NCI-H1694 (cell line): ENCODE results near the gene CYP46A1.
A peak's percentile ranks its signal among the peaks of the same experiment; 100 is the strongest.
"Not testable (repeated sequence)": the region's sequence is repeated elsewhere in the genome, so short reads cannot be mapped to it uniquely, and the experiment has no call there.

Experiments
- DNase-seq: peaks from one replicate; lab custom pipeline; 2025; lab: John Stamatoyannopoulos, UW

Gene CYP46A1

DNA sequence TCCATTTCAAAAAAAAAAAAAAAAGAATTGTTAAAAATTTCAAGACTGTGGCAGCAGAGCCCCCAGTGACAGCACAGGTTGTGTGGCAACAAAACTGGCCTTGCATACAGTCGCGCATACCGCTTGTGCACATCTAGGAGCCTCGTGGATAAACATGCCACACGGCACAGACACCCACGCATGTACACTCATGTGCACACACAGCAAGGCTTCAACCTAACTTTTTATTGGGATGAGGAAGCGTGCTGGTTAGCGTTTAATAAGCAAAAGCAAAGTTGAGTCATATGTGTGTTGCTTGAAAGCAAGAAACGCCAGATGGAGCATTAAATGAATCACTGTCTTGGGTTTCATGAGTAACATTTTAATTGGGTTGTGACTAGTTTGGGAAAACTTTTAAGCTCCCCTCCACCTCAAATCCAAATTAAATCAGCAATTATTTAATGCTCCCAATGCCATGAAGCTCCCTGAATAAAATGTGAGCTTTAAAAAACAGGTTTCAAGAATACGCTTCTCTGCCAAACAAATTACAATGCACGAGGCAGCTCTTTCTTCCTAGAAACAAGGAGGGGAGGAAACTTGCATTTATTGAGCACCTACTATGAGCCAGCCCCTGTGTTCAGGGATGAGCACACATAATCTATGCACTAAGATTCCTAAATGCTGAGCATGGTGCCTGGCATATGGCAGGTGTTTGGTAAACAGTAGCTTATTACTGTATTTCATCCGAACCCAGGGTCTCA lies 73.4 kb downstream of the CYP46A1 start:
- peak; percentile 44 for DNase-seq

DNA sequence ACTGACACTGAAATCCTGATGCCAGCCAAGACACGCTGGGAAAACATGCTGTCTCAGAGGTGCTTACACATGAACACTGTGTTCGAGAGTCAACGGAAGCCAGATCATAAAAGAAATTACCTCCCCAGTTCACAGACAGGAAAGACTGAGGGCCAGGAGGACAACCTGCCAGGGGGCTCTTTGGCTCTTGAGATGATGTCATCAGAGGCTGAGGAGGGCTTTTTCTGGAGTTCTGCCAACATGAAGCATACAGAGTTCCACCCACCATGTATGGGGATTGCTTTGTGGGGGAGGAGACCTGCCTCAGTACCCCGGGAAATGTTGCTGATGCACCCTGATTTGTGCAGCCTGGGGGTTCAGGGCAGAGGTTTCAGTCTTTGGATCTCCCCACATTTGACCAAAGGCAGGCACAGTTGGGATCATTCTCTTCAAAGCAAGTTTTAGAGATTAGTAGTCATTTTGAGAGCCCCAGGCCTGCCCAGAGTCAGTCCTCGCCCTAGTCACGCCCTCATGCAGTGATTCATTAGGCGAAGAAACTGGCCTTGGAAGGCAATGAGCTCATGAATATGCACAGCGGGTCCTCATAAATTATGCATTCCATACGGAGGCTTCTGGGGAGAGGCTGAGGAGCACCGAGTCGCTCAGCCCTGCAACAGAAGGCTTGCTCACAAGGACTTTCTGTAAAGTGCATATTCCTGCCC lies 74.2 kb downstream of the CYP46A1 start:
- no peak for DNase-seq

DNA sequence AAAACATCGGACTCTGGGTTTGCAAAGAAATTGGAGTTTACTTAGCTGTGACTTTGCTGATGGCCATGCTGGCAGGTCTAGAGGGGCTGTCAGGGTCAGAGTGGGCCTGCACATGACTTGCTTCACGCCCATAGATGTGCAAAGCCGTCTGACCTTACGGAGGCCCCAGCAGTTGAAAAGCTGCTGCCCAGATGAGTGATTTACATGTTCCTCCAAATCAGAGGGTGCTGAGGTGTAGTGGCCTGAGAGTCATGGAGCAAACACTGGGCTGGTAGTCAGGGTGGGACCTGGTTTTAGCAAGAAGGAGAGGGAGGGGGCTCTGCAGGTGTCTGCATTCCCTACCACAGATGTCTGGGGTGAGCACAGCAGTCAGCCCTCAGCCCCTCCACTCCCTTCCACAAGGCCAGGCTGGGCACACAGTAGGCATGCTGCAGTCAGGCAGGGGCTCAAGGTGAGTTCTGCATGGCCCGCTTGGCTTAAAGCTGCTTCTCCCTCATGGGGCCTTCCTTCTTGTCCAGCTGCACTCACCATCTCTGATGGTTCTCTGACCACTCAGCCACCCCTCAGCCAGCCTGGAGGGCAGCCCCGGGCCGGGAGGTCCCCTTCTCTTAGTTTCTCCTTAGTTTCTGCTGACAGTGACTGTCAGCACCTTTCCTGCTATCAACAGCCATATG lies 74.9 kb downstream of the CYP46A1 start:
- no peak for DNase-seq

DNA sequence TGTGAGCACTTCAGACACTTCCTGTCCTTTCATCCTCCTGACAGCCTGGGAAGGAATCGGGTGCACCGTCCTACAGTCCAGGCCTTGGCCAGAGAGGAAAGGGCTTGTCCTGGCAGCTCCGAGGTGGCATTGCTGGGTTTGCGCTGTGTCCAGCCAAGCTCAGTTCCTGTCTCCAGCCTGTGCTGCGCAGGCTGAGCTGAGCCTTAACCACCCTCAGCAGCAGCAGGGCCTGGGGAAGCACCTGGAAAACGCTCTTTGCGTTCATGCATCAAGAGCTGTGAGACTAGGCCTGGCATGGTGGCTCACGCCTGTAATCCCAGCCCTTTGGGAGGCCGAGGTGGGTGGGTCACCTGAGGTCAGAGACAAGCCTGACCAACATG lies 75.4 kb downstream of the CYP46A1 start:
- no peak for DNase-seq

DNA sequence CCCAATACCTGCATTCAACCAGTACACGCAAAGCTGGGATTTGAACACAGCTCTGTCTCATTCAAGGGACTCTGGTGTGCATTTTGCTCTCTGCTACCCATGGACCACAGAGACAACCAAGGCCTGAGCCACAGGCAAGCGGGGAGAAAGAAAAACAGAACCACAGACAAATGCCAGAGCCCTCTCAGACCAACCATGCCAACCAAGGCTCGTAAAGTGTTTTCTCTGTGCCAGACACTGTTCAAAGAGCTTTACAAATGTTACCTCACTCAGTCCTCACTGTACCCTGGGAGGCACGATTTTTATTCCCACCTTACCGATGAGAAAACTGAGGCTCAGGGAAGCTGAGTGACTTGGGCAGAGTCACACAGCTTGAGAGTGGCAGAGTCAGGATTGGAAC lies 76.7 kb downstream of the CYP46A1 start:
- no peak for DNase-seq

DNA sequence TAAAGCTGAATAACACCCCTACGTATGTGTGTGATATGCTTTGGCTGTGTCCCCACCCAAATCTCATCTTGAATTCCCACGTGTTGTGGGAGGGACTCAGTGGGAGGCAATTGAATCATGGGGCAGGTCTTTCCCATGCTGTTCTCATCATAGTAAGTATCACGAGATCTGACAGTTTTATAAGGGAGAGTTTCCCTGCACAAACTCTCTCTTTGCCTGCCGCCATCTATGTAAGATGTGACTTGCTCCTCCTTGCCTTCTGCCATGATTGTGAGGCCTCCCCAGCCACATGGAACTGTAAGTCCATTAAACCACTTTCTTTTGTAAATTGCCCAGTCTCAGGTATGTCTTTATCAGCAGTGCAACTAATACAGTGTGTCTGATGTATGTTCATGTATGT lies 78.8 kb downstream of the CYP46A1 start:
- not testable (repeated sequence) for DNase-seq

DNA sequence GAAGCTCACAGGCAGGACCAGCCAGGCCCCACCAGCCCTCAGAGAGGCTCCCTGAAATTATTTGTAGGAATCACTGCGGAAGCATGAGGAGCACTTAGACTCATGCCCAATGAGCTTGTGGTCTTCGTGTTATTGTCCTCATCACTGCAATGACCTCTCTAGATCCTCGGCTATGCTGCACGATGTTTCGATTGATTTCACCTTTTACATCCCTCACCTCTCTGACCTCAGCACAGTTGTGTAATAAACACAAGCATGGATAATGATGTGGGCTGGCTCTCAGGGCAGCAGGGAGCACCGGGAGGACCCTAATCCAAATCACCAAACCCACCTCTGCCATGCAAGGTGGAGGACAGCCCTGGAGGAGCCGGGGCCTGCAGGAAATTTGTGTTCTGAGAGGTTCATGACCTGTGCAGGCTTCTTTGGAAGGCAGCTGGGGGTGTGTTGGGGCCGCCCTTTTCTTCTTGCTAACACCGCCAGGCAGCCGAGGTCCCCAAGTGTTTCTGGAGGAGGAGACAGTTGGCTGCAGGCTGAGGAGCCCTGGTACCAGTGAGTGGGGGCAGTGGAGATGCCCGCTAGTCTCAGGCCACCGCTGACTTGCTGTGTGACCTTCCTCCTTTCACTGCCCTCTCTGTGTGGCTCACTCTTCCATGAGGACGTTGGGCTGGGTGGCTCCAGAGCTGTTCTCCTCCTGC lies 79.6 kb downstream of the CYP46A1 start:
- DNase-seq: no peak

DNA sequence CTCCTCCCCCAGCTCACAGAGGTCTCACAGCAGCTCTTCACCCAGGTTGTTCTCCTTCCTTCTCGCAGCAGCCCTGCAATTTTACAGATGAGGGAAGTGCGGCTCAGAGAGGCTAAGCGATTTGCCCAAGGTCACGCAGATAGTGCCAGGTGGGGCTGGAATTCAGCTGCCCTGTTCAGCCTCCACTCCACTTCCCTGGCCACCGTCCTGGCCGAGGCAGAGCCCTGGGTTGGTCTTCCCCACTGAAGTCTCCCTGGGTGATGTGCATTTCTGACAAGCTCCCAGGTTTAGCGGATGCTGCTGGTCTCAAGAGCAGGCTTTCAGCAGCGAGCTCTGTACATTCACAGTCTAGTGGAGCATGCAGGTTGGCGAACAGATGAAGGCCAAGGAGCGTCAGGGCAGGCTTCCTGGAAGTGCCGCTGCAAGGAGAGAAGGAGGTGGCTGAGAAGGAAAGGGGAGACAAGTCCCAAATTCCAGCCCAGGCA lies 80.2 kb downstream of the CYP46A1 start:
- no peak for DNase-seq

DNA sequence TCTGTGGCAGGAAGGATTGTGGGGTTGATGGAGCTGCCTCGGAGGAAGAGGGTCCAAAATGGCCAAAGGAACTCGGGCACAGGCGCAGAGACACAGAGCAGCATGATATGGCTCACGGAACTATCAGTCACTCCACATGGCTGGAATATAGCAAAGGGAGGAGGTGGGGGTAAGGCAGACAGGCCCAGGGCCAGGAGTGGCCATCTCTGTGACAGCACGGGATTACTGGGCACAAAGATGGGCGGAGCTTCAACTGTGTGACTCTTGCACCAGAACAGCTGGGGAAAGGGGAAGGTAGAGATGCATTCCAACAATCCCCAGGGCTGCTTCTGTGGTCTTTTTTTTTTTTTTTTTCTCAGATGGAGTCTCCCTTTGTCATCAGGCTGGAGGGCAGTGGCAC lies 84.3 kb downstream of the CYP46A1 start:
- no peak for DNase-seq

DNA sequence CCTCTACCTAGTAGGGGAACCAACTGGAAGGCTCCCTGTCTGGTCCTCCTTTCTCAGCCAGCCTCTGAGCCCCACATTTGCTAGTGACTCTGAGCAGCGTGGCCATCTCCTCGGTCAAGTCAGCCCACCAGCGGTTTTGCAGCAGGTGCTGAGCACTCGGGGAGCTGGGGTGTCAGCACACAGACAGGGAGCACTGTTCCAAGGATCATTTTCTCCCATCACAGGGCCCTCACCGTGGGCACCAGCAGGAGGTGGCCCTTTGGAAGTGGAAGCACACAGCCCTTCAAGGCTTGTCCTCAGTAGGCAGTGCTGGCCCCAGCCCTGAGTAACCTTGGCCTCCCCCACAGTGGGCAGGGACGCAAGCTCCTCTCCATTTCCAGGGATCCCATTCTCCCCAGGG lies 85.0 kb downstream of the CYP46A1 start:
- DNase-seq: no peak

DNA sequence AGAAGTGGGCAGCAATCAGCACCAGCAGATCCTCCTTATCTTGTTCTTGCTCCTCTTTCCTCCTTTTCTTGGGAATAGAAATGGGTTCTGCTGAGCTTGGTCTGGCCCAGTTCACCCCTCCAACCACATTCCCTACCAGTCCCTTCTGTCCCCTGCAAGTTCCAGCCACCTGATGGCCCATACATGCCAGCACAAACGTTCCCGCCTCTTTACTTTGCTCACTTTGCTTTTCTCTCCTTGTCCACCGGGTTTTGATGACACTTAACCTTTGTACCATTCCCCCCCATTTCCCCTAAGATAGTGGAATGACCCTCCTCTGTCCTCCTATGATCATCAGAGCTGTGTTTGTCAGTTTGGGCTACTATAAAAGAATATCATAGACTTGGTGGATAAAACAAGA lies 85.7 kb downstream of the CYP46A1 start:
- no peak for DNase-seq

DNA sequence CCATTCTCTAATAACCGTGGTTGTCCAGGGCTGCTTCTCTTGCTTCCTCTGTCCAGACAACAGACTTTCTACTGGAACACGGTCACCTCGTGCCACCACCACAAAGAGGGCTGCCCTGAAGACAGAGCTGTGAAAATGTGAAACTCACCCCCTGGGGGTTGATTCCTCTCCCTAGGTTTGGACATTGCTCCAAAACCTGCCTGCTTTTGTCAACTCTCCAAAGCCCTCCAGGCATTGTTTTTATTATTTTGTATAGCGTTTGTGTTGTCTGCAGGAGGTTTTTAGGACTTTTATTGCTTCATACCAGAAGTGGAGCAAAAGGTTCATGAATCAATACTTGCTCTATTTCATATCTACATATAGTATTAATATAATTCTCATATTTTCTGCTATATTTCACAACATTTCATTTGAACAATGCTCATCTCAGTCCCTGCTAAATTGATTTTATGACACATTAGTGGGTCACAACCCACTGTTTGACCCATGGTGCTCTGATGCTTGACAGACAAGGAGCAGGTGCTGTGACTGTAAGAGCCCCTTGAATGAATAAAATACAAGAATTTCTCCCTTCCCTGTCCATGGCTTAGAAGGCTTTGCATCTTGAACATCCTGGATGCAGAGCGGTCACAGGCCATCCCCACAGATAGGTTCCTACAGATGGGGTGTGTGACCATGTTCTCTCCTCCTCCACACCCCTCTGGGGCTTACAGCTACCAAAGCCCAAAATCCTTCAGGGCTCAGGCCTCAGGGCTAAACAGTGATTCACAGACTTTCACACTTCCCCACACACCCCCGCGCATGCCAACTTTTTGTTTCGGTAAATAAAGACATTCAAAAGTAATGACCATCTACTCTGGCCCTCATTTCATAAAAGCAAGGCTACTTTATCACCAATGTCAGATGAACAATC lies 88.5 kb downstream of the CYP46A1 start:
- DNase-seq: no peak

DNA sequence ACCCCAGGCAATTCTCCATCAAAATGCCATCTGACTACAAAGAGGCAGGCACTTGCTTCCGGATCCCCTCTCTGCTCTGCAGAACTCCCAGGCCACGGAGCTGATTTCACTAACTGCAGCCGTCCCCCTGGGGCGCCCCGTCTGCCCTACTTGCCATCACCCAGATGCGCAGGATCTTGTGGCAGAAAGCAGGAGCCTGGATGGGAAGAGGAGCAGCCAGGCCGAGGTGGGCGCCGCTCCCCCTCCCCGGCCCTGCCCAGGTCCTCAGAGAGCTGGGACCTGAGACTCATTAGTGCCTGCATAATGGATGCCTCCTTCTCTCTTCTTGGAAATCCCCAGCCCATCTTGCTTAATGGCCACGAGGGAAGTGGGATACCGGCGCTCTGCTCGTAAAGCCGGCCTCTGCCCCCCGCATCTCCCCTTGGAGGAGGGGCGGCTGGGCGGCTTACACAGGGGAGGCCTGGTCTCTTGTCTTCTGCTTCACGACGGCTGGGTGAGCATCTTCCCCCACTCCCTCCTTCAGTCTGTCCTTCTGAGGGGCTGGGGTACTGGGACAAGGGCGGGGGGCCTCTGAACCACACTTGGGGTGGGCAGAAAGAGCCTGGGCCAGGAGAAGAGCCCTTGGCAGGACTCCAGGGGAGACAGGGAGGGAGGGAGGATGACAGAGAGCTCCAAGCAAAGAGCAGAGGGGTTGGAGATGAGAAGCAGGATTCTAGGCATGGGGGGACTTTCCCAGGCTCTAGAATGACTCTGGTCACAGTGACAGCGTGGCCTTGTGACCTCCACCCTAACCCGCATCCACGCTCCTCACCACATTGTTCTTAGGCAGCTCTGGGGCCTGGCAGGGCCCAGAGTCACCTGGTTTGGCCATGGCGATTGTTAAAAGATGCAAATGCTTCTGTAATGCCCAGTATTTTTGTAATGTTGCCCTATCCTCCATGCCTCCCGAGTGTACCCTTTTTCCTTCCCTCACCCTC lies 89.7 kb downstream of the CYP46A1 start:
- DNase-seq: no peak

DNA sequence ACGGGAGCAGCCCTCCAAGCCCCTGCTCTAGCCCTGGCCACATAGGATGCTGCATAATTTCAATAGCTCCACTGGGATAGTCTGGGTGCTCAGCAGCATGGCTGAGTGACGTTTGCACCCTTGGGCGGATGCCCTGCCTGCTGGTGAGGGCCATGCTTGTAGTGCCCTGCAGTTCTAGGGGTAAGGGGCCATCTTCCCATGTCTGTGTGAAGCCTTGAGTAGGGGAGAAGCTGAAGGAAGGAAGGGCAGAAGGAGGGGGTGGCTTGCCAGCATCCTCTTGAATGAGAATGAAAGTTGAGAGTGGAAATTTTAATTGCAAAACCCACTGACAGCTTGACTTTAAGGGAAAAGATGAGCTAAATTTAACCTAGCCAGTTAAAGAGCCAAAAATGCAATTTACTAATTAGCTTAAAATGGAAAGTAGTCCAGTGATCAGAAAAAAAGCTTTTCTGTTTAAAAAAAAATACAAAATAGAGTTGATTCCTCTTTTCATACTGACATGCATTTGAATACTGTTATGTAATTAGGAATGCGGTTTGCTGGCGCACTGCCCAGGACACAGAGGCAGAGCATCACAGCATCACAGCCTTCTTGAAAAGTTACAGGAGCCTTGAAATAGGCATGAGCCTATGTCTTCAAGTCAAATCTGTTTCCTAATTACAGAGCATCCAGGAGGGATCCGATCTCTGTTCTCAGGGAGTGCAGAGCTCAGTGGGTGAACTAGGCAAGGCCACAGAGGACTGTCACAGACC lies 90.6 kb downstream of the CYP46A1 start:
- peak; percentile 65 for DNase-seq

DNA sequence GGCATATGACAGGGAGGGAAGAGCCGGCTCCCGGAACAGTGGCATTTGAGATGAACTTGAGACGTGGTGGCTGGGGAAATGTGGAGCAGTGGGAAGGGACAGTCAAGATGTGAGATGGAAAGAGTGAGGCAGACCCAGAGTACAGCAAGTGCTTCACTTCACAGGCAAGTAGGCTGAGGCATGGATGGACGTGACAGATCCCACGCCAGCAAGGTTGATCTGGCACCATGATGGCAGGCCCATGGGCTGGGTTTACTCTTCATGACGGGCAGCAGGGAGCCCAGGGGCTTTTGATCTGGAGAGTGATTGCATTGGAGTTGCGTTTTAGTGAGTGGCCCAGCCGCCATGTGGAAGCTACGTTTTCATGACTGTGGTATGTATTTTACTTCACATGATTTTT lies 91.3 kb downstream of the CYP46A1 start:
- DNase-seq: no peak
